ENCODE measurements around the gene LRRC71.

GRCh38 chr1:156910309-156910782, 10.1 kb upstream of the LRRC71 start:
- no peak for TF ChIP-seq POLR2A (IDR thresholded peaks at IDR 0.05)
- TF ChIP-seq CTCF (IDR thresholded peaks at IDR 0.05): peak in 3 of 4 experiments; percentile 30 to 87 (median 60)
